SJCRH30 (cell line): Measurements from ENCODE around the gene CGREF1. TPM values are rescaled to one million over a fixed set of nuclear protein-coding genes. Genes with fewer than 3 reads are reported as not detected.
A peak's percentile ranks its signal among the peaks of the same experiment; 100 is the strongest.

Experiments
- DNase-seq, 2 experiments: peaks; one replicate each; pipeline ENCODE4 v3.0.0-alpha.2; 2015 to 2020
- H3K27ac ChIP-seq: fragments of 250-450 bp; sonication (Bioruptor Pico); 2 replicates; pipeline ENCODE4 v1.5.1; 2020; ENCODE audit warnings: mild to moderate bottlenecking, moderate library complexity
- H3K27me3 ChIP-seq: fragments of 250-450 bp; sonication (Bioruptor Pico); 2 replicates; pipeline ENCODE4 v1.5.1; 2020; ENCODE audit warnings: mild to moderate bottlenecking, moderate library complexity
- H3K36me3 ChIP-seq: fragments of 250-450 bp; sonication (Bioruptor Pico); 2 replicates; pipeline ENCODE4 v1.5.1; 2020; ENCODE audit warnings: mild to moderate bottlenecking, moderate library complexity
- H3K4me1 ChIP-seq: fragments of 250-450 bp; sonication (Bioruptor Pico); 2 replicates; pipeline ENCODE4 v1.5.1; 2020; ENCODE audit warnings: mild to moderate bottlenecking, moderate library complexity
- H3K4me3 ChIP-seq: fragments of 250-450 bp; sonication (Bioruptor Pico); 2 replicates; pipeline ENCODE4 v1.5.1; 2020; ENCODE audit warnings: mild to moderate bottlenecking, moderate library complexity
- H3K9me3 ChIP-seq: fragments of 250-450 bp; sonication (Bioruptor Pico); replicated peaks from 2 replicates; pipeline ENCODE4 v1.5.1; 2020; ENCODE audit warnings: mild to moderate bottlenecking, moderate library complexity
- total RNA-seq: library from RNA; depleted of rRNA; stranded (reverse); fragments of >200 nt; shearing (Covaris generic); gene quantifications from 2 replicates; pipeline ENCODE4 v1.2.3, GENCODE V29; 2014

The CGREF1 gene
- total RNA-seq, 1 experiment from 2014 or later: not detected

- peak; percentile 91 to 96 for DNase-seq
- Histone ChIP-seq H3K27me3 (no peaks in the 10 kb centered on the region), H3K36me3 (peaks cover 19% of the 10 kb centered on the region), H3K27ac (peak within 1 kb of the TSS; percentile 44), H3K9me3 (no peaks in the 10 kb centered on the region), H3K4me1 (peaks cover 22% of the 10 kb centered on the region), H3K4me3 (peak within 1 kb of the TSS; percentile 92)
These were observed 47.5 kb downstream of the CGREF1 start, which contains the start of gene OST4 for GRCh38 chr2:27071277-27071989. Gene OST4 (minus strand): TSS chr2:27071654.

- H3K27ac ChIP-seq: peak overlapping the region; percentile 43; the same call in 1 of the 2 replicates
- peaks cover 16% of the 10 kb centered on the region for H3K4me1 ChIP-seq
- no peaks in the 10 kb centered on the region for H3K27me3 ChIP-seq
- H3K36me3 ChIP-seq: peaks cover 21% of the 10 kb centered on the region
- H3K9me3 ChIP-seq: no peaks in the 10 kb centered on the region
- H3K4me3 ChIP-seq: peak overlapping the region; percentile 92
- no peak for DNase-seq
These were observed 48.2 kb downstream of the CGREF1 start for GRCh38 chr2:27070653-27071276.

DNA sequence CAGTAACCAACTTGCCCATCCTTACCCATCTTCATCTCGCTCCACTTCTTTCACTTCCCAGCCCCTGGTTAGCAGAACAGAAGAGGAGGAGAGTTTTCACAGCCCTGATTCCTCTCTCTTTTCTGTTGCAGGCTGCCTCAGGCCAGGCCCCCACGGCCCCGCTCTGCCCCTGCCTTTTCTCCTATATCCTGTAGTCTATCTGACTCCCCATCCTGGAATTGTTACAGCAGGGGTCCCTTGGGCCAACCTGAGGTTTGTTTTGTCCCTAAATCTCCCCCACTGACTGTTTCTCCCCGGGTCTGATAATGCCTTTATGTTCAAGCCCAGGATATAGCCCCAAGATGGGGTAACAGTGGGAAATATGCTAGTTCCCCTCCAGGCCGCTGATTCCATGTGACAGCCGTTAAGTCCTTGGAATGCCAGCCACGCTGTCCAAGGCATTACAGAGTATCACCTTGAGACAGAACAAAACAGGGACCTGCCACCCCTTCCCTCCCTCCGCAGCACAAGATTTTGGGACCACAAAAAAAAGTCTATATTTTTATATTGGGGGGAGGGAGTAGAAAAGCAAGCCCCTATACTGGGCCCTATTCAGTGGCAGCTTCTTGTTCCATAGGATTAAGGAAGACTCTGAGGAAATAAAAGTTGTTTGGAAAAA lies 48.8 kb downstream of the CGREF1 start:
- no peak overlapping the region for H3K27ac ChIP-seq
- no peaks in the 10 kb centered on the region for H3K27me3 ChIP-seq
- H3K9me3 ChIP-seq: no peaks in the 10 kb centered on the region
- peaks cover 10% of the 10 kb centered on the region for H3K4me1 ChIP-seq
- H3K4me3 ChIP-seq: peak overlapping the region; percentile 92; the same call in 1 of the 2 replicates
- no peak for DNase-seq
- H3K36me3 ChIP-seq: peaks cover 21% of the 10 kb centered on the region

DNA sequence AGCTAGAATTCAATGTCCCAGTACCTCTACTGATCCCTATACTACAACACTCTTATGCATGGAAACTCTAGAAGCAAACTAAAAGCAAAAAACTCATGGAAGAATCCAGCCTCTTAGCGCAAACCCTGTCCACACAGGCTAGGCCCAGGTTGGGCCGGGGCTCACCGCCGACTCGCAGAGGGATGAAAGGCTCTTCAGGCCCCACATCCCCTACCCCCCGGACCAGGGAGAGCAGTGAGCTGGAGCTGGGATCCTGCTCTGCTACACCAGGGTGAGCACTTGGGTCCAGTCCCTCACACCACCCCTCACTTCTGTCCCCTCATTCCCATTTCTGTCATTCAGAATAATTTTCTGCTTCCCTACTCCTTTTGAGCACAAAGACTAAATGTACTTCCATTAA lies 49.5 kb downstream of the CGREF1 start:
- H3K36me3 ChIP-seq: peaks cover 21% of the 10 kb centered on the region
- peaks cover 4% of the 10 kb centered on the region; the same call in 1 of the 2 replicates for H3K4me1 ChIP-seq
- H3K4me3 ChIP-seq: no peak overlapping the region
- no peaks in the 10 kb centered on the region for H3K27me3 ChIP-seq
- DNase-seq: no peak
- H3K9me3 ChIP-seq: no peaks in the 10 kb centered on the region
- H3K27ac ChIP-seq: no peak overlapping the region

- Histone ChIP-seq H3K4me1 (no peaks in the 10 kb centered on the region), H3K9me3 (no peaks in the 10 kb centered on the region), H3K36me3 (peaks cover 21% of the 10 kb centered on the region), H3K27me3 (no peaks in the 10 kb centered on the region), H3K4me3 (no peak overlapping the region), H3K27ac (no peak overlapping the region)
- no peak for DNase-seq
These were observed 51.5 kb downstream of the CGREF1 start for GRCh38 chr2:27067385-27067784.

- H3K4me1 ChIP-seq: no peaks in the 10 kb centered on the region
- no peak for DNase-seq
- H3K4me3 ChIP-seq: no peak overlapping the region
- no peaks in the 10 kb centered on the region for H3K9me3 ChIP-seq
- H3K36me3 ChIP-seq: peaks cover 30% of the 10 kb centered on the region
- no peak overlapping the region for H3K27ac ChIP-seq
- H3K27me3 ChIP-seq: no peaks in the 10 kb centered on the region
These were observed 53.8 kb downstream of the CGREF1 start for GRCh38 chr2:27065128-27065527.

GRCh38 chr2:27060323-27060722 lies 58.6 kb downstream of the CGREF1 start:
- H3K36me3 ChIP-seq: peaks cover 24% of the 10 kb centered on the region
- no peak overlapping the region for H3K4me3 ChIP-seq
- no peaks in the 10 kb centered on the region for H3K4me1 ChIP-seq
- no peaks in the 10 kb centered on the region for H3K27me3 ChIP-seq
- no peak overlapping the region for H3K27ac ChIP-seq
- no peak for DNase-seq
- no peaks in the 10 kb centered on the region for H3K9me3 ChIP-seq

- no peak overlapping the region for H3K4me3 ChIP-seq
- H3K36me3 ChIP-seq: peaks cover 31% of the 10 kb centered on the region
- H3K27ac ChIP-seq: no peak overlapping the region
- no peaks in the 10 kb centered on the region for H3K4me1 ChIP-seq
- H3K27me3 ChIP-seq: no peaks in the 10 kb centered on the region
- no peak for DNase-seq
- H3K9me3 ChIP-seq: no peaks in the 10 kb centered on the region
These were observed 59.6 kb downstream of the CGREF1 start for GRCh38 chr2:27059141-27059820.

- Histone ChIP-seq H3K4me1 (no peaks in the 10 kb centered on the region), H3K9me3 (no peaks in the 10 kb centered on the region), H3K4me3 (no peak overlapping the region), H3K27me3 (no peaks in the 10 kb centered on the region), H3K36me3 (peaks cover 31% of the 10 kb centered on the region), H3K27ac (no peak overlapping the region)
- DNase-seq: no peak
These were observed 60.7 kb downstream of the CGREF1 start for GRCh38 chr2:27058210-27058609.

GRCh38 chr2:27057184-27057583 lies 61.7 kb downstream of the CGREF1 start:
- H3K36me3 ChIP-seq: peaks cover 31% of the 10 kb centered on the region
- H3K4me1 ChIP-seq: no peaks in the 10 kb centered on the region
- no peak overlapping the region for H3K4me3 ChIP-seq
- no peak overlapping the region for H3K27ac ChIP-seq
- no peak for DNase-seq
- no peaks in the 10 kb centered on the region for H3K27me3 ChIP-seq
- H3K9me3 ChIP-seq: no peaks in the 10 kb centered on the region

GRCh38 chr2:27054721-27055120 lies 64.2 kb downstream of the CGREF1 start:
- Histone ChIP-seq H3K36me3 (peaks cover 21% of the 10 kb centered on the region), H3K27me3 (no peaks in the 10 kb centered on the region), H3K4me3 (no peak overlapping the region), H3K9me3 (no peaks in the 10 kb centered on the region), H3K27ac (no peak overlapping the region), H3K4me1 (no peaks in the 10 kb centered on the region)
- no peak for DNase-seq

- H3K36me3 ChIP-seq: peaks cover 21% of the 10 kb centered on the region
- H3K27ac ChIP-seq: no peak overlapping the region
- no peaks in the 10 kb centered on the region; the same call in 1 of the 2 replicates for H3K4me1 ChIP-seq
- H3K27me3 ChIP-seq: no peaks in the 10 kb centered on the region
- DNase-seq: no peak
- no peak overlapping the region for H3K4me3 ChIP-seq
- H3K9me3 ChIP-seq: no peaks in the 10 kb centered on the region
These were observed 65.2 kb downstream of the CGREF1 start for GRCh38 chr2:27053776-27054175.

DNA sequence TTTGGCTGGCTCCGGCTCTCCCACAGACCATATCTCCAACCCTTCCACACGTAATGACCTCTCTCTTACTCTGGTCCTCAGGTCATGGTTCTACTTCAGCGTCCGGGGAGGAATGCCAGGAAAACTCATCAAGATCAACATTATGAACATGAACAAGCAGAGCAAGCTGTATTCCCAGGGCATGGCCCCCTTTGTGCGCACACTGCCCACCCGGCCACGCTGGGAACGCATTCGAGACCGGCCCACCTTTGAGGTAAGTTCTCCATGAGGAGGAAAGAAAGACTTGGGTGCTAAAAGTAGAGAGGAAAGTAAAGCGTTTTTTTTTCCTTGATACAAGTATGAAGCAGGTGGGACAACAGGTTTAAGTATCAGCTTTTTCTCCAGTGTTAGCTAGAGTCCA lies 65.6 kb downstream of the CGREF1 start:
- Histone ChIP-seq H3K4me3 (no peak overlapping the region), H3K36me3 (peaks cover 21% of the 10 kb centered on the region), H3K4me1 (no peaks in the 10 kb centered on the region; the same call in 1 of the 2 replicates), H3K27ac (no peak overlapping the region), H3K27me3 (no peaks in the 10 kb centered on the region), H3K9me3 (no peaks in the 10 kb centered on the region)
- no peak for DNase-seq

GRCh38 chr2:27051902-27052645 lies 66.9 kb downstream of the CGREF1 start:
- no peaks in the 10 kb centered on the region for H3K9me3 ChIP-seq
- no peak for DNase-seq
- H3K27me3 ChIP-seq: no peaks in the 10 kb centered on the region
- H3K4me1 ChIP-seq: no peaks in the 10 kb centered on the region; the same call in 1 of the 2 replicates
- no peak overlapping the region; the same call in 1 of the 2 replicates for H3K27ac ChIP-seq
- peak overlapping the region; percentile 71 for H3K4me3 ChIP-seq
- peaks cover 16% of the 10 kb centered on the region for H3K36me3 ChIP-seq
